ENCODE data around the gene COL19A1.

The COL19A1 gene

DNA sequence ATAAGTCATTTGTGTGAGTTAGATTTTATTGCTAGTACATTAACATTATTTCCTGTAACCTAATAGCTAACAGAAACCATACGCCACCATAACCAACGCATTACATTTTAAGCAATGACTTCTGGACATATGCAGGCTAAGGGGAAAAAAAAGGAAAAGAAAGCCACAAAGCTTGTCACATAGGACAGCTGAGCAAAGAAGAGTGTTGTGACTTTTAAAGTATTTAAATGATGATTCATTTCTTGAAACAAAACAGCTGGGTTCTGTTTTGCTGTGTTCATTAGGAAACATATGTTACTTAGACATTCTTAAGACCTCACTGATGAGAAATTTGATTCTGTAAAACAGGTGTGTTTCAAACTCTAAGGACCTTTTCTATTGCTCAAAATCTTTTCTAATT is 265.2 kb downstream of the COL19A1 start:
- TF ChIP-seq, protein P1, sequence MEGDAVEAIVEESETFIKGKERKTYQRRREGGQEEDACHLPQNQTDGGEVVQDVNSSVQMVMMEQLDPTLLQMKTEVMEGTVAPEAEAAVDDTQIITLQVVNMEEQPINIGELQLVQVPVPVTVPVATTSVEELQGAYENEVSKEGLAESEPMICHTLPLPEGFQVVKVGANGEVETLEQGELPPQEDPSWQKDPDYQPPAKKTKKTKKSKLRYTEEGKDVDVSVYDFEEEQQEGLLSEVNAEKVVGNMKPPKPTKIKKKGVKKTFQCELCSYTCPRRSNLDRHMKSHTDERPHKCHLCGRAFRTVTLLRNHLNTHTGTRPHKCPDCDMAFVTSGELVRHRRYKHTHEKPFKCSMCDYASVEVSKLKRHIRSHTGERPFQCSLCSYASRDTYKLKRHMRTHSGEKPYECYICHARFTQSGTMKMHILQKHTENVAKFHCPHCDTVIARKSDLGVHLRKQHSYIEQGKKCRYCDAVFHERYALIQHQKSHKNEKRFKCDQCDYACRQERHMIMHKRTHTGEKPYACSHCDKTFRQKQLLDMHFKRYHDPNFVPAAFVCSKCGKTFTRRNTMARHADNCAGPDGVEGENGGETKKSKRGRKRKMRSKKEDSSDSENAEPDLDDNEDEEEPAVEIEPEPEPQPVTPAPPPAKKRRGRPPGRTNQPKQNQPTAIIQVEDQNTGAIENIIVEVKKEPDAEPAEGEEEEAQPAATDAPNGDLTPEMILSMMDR (conservative IDR thresholded peaks at IDR 0.05; ENCODE audit: control insufficient read depth, insufficient read depth, low read depth, low read length), result no peak
- no peak for DNase-seq (ENCODE audit: low read depth)
- H3K4me3 ChIP-seq (ENCODE audit: control insufficient read depth, low read depth, low read length), result no peak overlapping the region

DNA sequence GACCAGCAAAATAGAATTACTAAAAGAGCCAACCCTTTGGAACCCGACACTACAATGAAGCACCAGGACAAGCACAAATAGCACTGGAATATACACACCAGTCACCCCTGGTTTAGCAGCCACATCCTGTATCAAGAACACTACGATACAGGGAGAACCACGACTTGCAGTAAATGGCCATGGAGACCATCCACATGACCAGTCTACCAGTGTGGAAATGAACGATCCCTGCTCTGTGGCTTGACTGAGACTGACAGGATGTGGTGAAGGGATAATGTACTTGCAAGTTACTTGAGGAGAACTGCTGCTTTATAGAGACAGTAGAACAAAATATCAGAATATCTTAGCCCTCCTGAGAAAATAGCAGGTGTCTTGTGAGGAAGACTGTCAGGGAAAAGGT is 266.9 kb downstream of the COL19A1 start:
- TF ChIP-seq, protein P1 (conservative IDR thresholded peaks at IDR 0.05; ENCODE audit: control insufficient read depth, insufficient read depth, low read depth, low read length), result no peak
- no peak overlapping the region for H3K4me3 ChIP-seq (ENCODE audit: control insufficient read depth, low read depth, low read length)
- no peak for DNase-seq (ENCODE audit: low read depth)

DNA sequence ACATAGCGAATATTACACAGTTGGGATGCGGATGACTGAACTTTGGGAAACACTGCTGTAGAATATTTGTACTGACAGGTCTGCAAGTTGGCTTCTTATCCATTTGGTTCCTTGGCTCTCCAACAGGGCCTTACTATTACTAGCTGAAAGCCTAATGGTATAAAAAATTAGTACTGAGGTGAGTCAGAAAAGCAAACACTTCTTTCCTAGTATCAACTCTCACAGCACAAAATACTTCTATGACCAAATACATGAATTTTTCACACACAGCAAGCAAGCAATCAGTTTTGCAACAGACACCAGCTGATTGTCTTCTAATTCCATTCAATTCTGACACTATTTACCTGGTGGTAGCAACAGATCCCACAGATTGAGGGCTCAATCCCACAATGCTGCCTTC is 268.2 kb downstream of the COL19A1 start:
- TF ChIP-seq, protein P1 (conservative IDR thresholded peaks at IDR 0.05; ENCODE audit: control insufficient read depth, insufficient read depth, low read depth, low read length), result no peak
- H3K4me3 ChIP-seq (ENCODE audit: control insufficient read depth, low read depth, low read length), result no peak overlapping the region
- no peak for DNase-seq (ENCODE audit: low read depth)

DNA sequence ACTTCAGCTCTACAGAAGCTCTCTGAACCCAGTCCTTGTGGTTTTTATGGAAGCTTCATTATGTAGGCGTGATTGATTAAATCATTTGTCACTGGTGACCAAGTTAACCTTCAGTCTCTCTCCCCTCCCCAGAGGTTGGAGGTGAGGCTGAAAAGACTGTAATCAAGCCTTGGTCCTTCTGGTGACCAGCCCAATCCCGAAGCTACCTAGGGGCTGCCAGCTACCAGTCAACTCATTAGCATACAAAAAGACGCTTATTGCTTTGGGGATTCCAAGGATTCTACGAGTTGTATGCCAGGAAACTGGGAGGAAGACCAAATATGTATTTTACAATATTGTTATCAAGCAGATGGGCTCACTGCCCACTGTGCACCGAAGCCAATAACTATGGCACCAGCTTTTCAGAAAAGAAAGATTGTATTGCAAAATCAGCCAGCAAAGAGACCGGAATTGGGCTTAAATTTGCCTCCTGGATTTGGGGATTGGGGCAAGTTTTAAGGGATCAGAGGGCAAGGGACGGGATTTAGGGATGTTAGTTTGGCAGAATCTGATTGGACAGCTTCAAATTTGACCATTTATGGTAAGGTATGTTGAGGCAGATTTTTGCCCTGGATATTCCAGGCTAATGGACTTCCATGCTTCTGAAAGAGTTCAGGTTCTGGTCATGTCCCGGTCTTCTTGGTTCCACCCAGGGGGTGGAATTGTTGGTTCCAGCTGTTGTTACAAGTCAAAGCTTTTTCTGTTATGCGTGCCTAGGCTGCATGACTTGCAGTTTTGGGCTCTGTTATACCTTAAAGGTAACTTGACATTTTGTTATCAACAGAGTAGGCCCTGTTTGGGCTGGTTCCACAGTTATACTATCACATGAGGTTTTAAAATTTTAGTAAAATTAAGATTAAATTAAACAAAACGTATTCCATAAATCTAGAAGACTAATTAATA is 269.1 kb downstream of the COL19A1 start:
- DNase-seq (ENCODE audit: low read depth), result no peak
- TF ChIP-seq, protein P1 (conservative IDR thresholded peaks at IDR 0.05; ENCODE audit: control insufficient read depth, insufficient read depth, low read depth, low read length), result no peak
- H3K4me3 ChIP-seq (ENCODE audit: control insufficient read depth, low read depth, low read length), result no peak overlapping the region

DNA sequence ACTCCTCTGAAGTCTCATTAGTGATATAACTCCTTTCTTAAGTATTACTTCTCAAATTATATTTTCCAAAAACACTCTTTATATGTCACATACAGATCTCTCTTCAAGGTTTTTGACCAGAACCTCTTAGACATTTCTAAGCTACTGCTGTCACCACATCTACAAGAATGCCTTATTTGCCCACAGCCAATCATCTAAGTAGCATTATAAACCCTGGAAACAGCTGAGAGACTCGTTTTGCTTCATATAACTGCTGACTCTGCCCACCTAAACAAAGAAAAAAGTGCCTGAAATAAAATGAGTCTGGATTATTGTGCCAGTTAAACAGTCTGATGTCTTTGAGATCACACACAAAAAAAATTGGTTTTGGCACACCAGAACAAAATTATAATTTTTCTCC is 270.6 kb downstream of the COL19A1 start:
- DNase-seq (ENCODE audit: low read depth), result no peak
- no peak overlapping the region for H3K4me3 ChIP-seq (ENCODE audit: control insufficient read depth, low read depth, low read length)
- TF ChIP-seq, protein P1 (conservative IDR thresholded peaks at IDR 0.05; ENCODE audit: control insufficient read depth, insufficient read depth, low read depth, low read length), result no peak

DNA sequence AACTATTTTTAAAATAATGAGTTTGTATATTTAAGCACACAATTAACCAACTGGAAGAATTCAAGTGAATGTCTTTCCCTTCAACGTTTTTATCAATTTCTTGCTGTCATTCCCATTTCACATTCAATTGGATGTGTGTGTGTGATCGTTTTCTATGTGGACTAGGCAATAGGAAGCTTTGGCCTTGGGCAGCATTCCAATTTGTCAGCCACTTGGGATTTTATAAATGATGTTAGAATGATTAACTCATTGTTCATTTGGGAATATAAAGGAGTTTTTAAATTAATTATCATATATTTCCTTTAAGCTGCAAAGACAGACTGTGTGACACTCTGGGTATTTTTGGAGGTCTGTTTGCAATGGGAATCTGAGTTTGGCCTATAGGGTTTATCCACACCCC is 274.1 kb downstream of the COL19A1 start:
- H3K4me3 ChIP-seq (ENCODE audit: control insufficient read depth, low read depth, low read length), result no peak overlapping the region
- no peak for DNase-seq (ENCODE audit: low read depth)
- TF ChIP-seq, protein P1 (conservative IDR thresholded peaks at IDR 0.05; ENCODE audit: control insufficient read depth, insufficient read depth, low read depth, low read length), result no peak
